Measurements from ENCODE around the gene B3GNT7. TPM values are rescaled to one million over a fixed set of nuclear protein-coding genes. Genes with fewer than 3 reads are reported as not detected.
A peak's percentile ranks its signal among the peaks of the same experiment; 100 is the strongest.

Gene B3GNT7
- total RNA-seq, 1 experiment from 2014 or later, result 11.0 TPM

DNA sequence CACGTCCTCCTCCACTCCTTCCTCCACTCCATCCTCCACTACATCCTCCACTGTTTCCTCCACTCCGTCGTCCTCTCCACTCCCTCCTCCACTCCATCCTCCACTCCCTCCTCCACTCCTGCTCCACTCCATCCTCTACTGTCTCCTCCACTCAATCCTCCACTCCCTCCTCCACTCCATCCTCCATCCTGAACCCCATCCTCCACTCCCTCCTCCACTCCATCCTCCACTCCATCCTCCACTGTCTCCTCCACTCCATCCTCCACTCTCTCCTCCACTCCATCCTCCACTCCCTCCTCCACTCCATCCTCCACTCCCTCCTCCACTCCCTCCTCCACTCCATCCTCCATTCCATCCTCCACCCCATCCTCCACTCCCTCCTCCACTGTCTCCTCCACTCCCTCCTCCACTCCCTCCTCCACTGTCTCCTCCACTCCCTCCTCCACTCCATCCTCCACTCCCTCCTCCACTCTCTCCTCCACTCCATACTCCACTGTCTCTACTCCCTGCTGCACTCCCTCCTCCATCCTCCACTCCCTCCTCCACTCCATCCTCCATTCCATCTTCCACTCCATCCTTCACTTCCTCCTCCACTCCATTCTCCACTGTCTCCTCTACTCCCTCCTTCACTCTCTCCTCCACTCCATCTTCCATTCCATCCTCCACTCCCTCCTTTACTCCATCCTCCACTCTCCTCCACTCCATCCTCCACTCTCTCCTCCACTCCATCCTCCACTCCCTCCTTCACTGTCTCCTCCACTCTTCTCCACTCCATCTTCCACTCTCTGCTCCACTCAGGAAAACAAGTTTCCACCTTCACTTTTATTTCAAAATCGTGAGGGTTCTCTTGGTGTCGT, 14.3 kb upstream of the B3GNT7 start:
- intact Hi-C loops (cut with micrococcal nuclease), result no loop called here
- H3K4me1 ChIP-seq (ENCODE audit: insufficient read depth, low read length), result peaks cover 43% of the 10 kb centered on the region
- no peak overlapping the region for H3K4me3 ChIP-seq (ENCODE audit: low read length)
- no peak overlapping the region for H3K27ac ChIP-seq (ENCODE audit: low read length)
- H3K36me3 ChIP-seq (ENCODE audit: low read depth, low read length), result no peaks in the 10 kb centered on the region
- H3K79me2 ChIP-seq (ENCODE audit: low read length), result 0 out of 2 replicates have a peak, but pooled peaks cover 3% of the 10 kb centered on the region
- H3K9me2 ChIP-seq (replicated peaks; ENCODE audit: low read length), result no peaks in the 10 kb centered on the region
- no peaks in the 10 kb centered on the region for H3F3A ChIP-seq (ENCODE audit: low read length, unreplicated experiment)
- H3K9ac ChIP-seq (ENCODE audit: low read length), result no peak overlapping the region
- ATAC-seq (no peak), DNase-seq (no peak)
- no peaks in the 10 kb centered on the region for H4K20me1 ChIP-seq (ENCODE audit: low read length)
- ChIA-PET POLR2A (ENCODE audit: unreplicated experiment) (no interaction called here), CTCF (no interaction called here)
- no TSS peak for BruUV-seq (replicated peaks)
- TF ChIP-seq EZH2phosphoT487 (IDR thresholded peaks at IDR 0.05; ENCODE audit: borderline replicate concordance, low read length) (no peak), EZH2 (IDR thresholded peaks at IDR 0.05; ENCODE audit: low read length, unreplicated experiment) (no peak), CTCF (conservative IDR thresholded peaks at IDR 0.05; ENCODE audit: low read depth, low read length) (no peak)
- no peak overlapping the region for H2AFZ ChIP-seq (ENCODE audit: low read length)
- no peak overlapping the region for H3K4me2 ChIP-seq (ENCODE audit: low read length)
- no peaks in the 10 kb centered on the region for H3K27me3 ChIP-seq (ENCODE audit: low read length)
- no peaks in the 10 kb centered on the region for H3K9me3 ChIP-seq (ENCODE audit: low read length)

DNA sequence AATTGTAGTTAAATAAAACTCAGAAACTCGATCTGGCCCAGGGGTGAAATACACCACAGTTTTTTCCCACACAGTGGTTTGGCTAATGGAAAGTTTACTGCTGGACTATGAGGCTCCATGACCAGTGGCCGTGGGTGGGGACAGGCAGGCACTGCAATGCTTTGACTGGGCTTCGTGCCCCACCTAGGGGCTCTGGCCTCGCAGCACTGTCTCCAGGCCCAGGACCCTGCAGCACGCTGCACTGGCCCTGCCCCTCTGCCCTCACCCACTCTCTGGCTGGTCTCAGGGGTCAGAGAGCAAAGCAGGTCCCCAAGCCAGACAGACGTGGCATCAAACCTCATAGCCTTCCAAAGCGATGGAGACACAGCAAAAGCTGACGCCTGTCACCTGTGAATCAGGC, 13.4 kb upstream of the B3GNT7 start:
- Histone ChIP-seq H3K4me3 (ENCODE audit: low read length) (no peak overlapping the region), H3K9ac (ENCODE audit: low read length) (no peak overlapping the region), H3K9me3 (ENCODE audit: low read length) (no peaks in the 10 kb centered on the region), H3K79me2 (ENCODE audit: low read length) (no peaks in the 10 kb centered on the region), H2AFZ (ENCODE audit: low read length) (no peak overlapping the region), H3K4me2 (ENCODE audit: low read length) (no peak overlapping the region), H4K20me1 (ENCODE audit: low read length) (no peaks in the 10 kb centered on the region), H3K27me3 (ENCODE audit: low read length) (no peaks in the 10 kb centered on the region), H3F3A (ENCODE audit: low read length, unreplicated experiment) (no peaks in the 10 kb centered on the region), H3K4me1 (ENCODE audit: insufficient read depth, low read length) (peaks cover 48% of the 10 kb centered on the region), H3K9me2 (replicated peaks; ENCODE audit: low read length) (no peaks in the 10 kb centered on the region), H3K36me3 (ENCODE audit: low read depth, low read length) (no peaks in the 10 kb centered on the region), H3K27ac (ENCODE audit: low read length) (no peak overlapping the region)
- CTCF ChIA-PET, result no interaction called here
- intact Hi-C loops (cut with micrococcal nuclease), result no loop called here
- POLR2A ChIA-PET (ENCODE audit: unreplicated experiment), result no interaction called here
- TF ChIP-seq CTCF (conservative IDR thresholded peaks at IDR 0.05; ENCODE audit: low read depth, low read length) (no peak), EZH2phosphoT487 (IDR thresholded peaks at IDR 0.05; ENCODE audit: borderline replicate concordance, low read length) (no peak), EZH2 (IDR thresholded peaks at IDR 0.05; ENCODE audit: low read length, unreplicated experiment) (no peak)
- DNase-seq, result no peak
- no peak for ATAC-seq
- no TSS peak for BruUV-seq (replicated peaks)

- H2AFZ ChIP-seq (ENCODE audit: low read length), result no peak overlapping the region
- H3K9me3 ChIP-seq (ENCODE audit: low read length), result no peaks in the 10 kb centered on the region
- POLR2A ChIA-PET (ENCODE audit: unreplicated experiment), result no interaction called here
- H3K4me3 ChIP-seq (ENCODE audit: low read length), result no peak overlapping the region
- H3K4me2 ChIP-seq (ENCODE audit: low read length), result no peak overlapping the region
- H3K36me3 ChIP-seq (ENCODE audit: low read depth, low read length), result no peaks in the 10 kb centered on the region
- ATAC-seq, result no peak
- H3K79me2 ChIP-seq (ENCODE audit: low read length), result no peaks in the 10 kb centered on the region
- intact Hi-C loops (cut with micrococcal nuclease), result no loop called here
- H3K9ac ChIP-seq (ENCODE audit: low read length), result no peak overlapping the region
- CTCF ChIA-PET, result no interaction called here
- H3F3A ChIP-seq (ENCODE audit: low read length, unreplicated experiment), result no peaks in the 10 kb centered on the region
- TF ChIP-seq EZH2 (IDR thresholded peaks at IDR 0.05; ENCODE audit: low read length, unreplicated experiment) (no peak), CTCF (conservative IDR thresholded peaks at IDR 0.05; ENCODE audit: low read depth, low read length) (no peak), EZH2phosphoT487 (IDR thresholded peaks at IDR 0.05; ENCODE audit: borderline replicate concordance, low read length) (no peak)
- BruUV-seq (replicated peaks), result no TSS peak
- no peaks in the 10 kb centered on the region for H4K20me1 ChIP-seq (ENCODE audit: low read length)
- DNase-seq, result no peak
- no peaks in the 10 kb centered on the region for H3K9me2 ChIP-seq (replicated peaks; ENCODE audit: low read length)
- no peaks in the 10 kb centered on the region for H3K27me3 ChIP-seq (ENCODE audit: low read length)
- H3K27ac ChIP-seq (ENCODE audit: low read length), result peak overlapping the region; percentile 48
- peaks cover 48% of the 10 kb centered on the region for H3K4me1 ChIP-seq (ENCODE audit: insufficient read depth, low read length)
These were observed 11.9 kb upstream of the B3GNT7 start for GRCh38 chr2:231383416-231384108.
